ENCODE measurements around the gene CNN1. TPM values are rescaled to one million over a fixed set of nuclear protein-coding genes. Genes with fewer than 3 reads are reported as not detected.

The CNN1 gene
- total and polyA plus RNA-seq, 2 experiments from 2014 or later: 13.3 to 20.9 TPM

DNA sequence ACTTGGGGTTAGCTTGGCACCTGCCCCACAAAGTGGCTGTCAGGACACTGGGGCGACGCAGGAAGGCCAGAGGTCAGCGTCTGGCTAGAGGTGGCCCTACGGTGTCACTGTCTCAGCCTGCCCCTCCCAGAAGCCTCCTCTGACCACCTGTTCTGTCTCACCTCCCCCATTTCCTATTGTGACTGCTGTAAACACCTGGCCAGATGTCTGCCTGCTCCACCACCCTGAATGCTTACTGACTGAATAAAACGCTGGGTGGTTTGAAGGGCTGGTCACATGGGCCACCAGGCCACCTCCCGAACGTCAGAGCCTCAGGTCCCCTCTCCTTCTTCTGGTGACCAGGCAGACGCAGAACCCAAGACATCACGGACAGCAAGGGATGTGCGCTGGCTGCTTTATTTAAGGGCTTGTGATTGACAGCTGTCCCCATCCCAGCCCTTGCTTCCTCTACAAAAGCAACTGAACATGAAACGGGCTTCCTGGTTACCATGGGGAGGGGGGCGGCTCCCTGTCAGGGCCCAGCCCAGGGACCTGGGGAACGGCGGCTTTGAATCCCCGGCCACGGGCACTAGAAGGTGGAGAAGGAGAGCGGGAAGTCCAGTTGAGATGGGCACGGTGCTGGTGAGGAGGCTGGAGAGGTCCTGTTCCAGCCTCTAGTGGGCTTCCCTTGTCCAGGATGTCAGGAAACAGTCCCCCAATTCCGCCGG is 14.2 kb downstream of the CNN1 start (continued):
- TF ChIP-seq REST (IDR thresholded peaks at IDR 0.05; ENCODE audit: unreplicated experiment) (no peak), ZNF114 (CRISPR knock-in tag; IDR thresholded peaks at IDR 0.05) (no peak), POLR2AphosphoS5 (IDR thresholded peaks at IDR 0.05; ENCODE audit: low read depth) (no peak), CREB1 (CRISPR knock-in tag; IDR thresholded peaks at IDR 0.05; ENCODE audit: low read depth) (no peak), STAT1 (IDR thresholded peaks at IDR 0.05; ENCODE audit: unreplicated experiment) (no peak)

DNA sequence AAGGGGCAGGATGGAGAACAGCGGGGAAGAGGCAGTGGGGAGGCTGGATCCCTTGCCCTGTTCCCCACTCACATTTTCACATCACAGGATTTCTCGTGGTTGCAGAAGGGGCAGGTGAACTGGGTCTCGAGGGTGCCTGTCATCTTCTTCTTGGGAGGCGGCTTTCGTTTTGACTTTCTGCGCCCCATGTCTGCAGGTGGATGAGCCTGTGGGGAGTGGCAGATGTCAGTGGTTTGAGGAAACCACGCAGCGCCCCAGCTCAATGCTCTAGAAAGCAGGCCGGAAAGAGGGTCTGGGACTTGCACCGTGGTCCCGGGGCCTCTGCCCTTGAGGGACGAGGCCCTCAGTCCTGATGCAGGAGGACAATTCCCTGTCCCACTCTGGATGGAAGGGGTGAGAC is 15.5 kb downstream of the CNN1 start:
- no peak overlapping the region for H3K27ac ChIP-seq (ENCODE audit: low read depth)
- H3K79me2 ChIP-seq (replicated peaks; ENCODE audit: insufficient read depth): peaks cover 36% of the 10 kb centered on the region
- no peak for ATAC-seq
- DNase-seq (ENCODE audit: low spot score): no peak
- no peak overlapping the region for H3K4me2 ChIP-seq
- H3K9me2 ChIP-seq (ENCODE audit: insufficient read depth): no peaks in the 10 kb centered on the region
- Mint-ChIP-seq H3K27me3 (ENCODE audit: insufficient read depth, low read depth, poor library complexity) (peaks cover 4% of the 10 kb centered on the region), H3K9me3 (no peaks in the 10 kb centered on the region; the same call in 2 of the 3 replicates), H3K4me3 (no peak overlapping the region), H3K4me1 (peaks cover 8% of the 10 kb centered on the region), H3K36me3 (ENCODE audit: low read depth) (peaks cover 33% of the 10 kb centered on the region), H3K27ac (no peak overlapping the region)
- peaks cover 14% of the 10 kb centered on the region for H4K20me1 ChIP-seq (replicated peaks; ENCODE audit: insufficient read depth)
- no peaks in the 10 kb centered on the region for H3F3A ChIP-seq (replicated peaks; ENCODE audit: low read depth)
- no peaks in the 10 kb centered on the region; the same call in 1 of the 2 replicates for H3K36me3 ChIP-seq (ENCODE audit: insufficient read depth)
- H3K27me3 ChIP-seq (ENCODE audit: insufficient read depth): no peaks in the 10 kb centered on the region
- H2AFZ ChIP-seq: no peak overlapping the region
- H3K4me3 ChIP-seq: no peak overlapping the region
- peaks cover 7% of the 10 kb centered on the region; the same call in 1 of the 2 replicates for H3K4me1 ChIP-seq (ENCODE audit: insufficient read depth)
- TF ChIP-seq, protein P1, sequence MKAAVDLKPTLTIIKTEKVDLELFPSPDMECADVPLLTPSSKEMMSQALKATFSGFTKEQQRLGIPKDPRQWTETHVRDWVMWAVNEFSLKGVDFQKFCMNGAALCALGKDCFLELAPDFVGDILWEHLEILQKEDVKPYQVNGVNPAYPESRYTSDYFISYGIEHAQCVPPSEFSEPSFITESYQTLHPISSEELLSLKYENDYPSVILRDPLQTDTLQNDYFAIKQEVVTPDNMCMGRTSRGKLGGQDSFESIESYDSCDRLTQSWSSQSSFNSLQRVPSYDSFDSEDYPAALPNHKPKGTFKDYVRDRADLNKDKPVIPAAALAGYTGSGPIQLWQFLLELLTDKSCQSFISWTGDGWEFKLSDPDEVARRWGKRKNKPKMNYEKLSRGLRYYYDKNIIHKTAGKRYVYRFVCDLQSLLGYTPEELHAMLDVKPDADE (IDR thresholded peaks at IDR 0.05): no peak
- no peak for TF ChIP-seq JUNB (IDR thresholded peaks at IDR 0.05; ENCODE audit: unreplicated experiment)
- no peak for TF ChIP-seq POLR2AphosphoS5 (IDR thresholded peaks at IDR 0.05; ENCODE audit: low read depth)
- no peak for TF ChIP-seq REST (IDR thresholded peaks at IDR 0.05; ENCODE audit: unreplicated experiment)
- TF ChIP-seq CREB1 (CRISPR knock-in tag; IDR thresholded peaks at IDR 0.05; ENCODE audit: low read depth): no peak
- no peak for TF ChIP-seq STAT1 (IDR thresholded peaks at IDR 0.05; ENCODE audit: unreplicated experiment)
- TF ChIP-seq ZNF331 (CRISPR knock-in tag; IDR thresholded peaks at IDR 0.05; ENCODE audit: low read depth): no peak
- TF ChIP-seq NANOG (IDR thresholded peaks at IDR 0.05; ENCODE audit: borderline replicate concordance): no peak
- TF ChIP-seq, protein P2, sequence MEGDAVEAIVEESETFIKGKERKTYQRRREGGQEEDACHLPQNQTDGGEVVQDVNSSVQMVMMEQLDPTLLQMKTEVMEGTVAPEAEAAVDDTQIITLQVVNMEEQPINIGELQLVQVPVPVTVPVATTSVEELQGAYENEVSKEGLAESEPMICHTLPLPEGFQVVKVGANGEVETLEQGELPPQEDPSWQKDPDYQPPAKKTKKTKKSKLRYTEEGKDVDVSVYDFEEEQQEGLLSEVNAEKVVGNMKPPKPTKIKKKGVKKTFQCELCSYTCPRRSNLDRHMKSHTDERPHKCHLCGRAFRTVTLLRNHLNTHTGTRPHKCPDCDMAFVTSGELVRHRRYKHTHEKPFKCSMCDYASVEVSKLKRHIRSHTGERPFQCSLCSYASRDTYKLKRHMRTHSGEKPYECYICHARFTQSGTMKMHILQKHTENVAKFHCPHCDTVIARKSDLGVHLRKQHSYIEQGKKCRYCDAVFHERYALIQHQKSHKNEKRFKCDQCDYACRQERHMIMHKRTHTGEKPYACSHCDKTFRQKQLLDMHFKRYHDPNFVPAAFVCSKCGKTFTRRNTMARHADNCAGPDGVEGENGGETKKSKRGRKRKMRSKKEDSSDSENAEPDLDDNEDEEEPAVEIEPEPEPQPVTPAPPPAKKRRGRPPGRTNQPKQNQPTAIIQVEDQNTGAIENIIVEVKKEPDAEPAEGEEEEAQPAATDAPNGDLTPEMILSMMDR (conservative IDR thresholded peaks at IDR 0.05; ENCODE audit: low read depth in 2 of 2): no peak

Measured in GM23338 (cell line).